Erythroblast (primary cell): ENCODE measurements around the gene CDH22.

Experiments
- GATA1 ChIP-seq: IDR thresholded peaks from 2 replicates; pipeline ENCODE4 v1.6.1; 2011; ENCODE audit warnings: low read depth, mild to moderate bottlenecking, control low read depth, low read length, moderate library complexity
- POLR2A ChIP-seq: IDR thresholded peaks from 2 replicates; pipeline ENCODE4 v1.6.1; 2011; ENCODE audit warnings: mild to moderate bottlenecking, low read length

DNA sequence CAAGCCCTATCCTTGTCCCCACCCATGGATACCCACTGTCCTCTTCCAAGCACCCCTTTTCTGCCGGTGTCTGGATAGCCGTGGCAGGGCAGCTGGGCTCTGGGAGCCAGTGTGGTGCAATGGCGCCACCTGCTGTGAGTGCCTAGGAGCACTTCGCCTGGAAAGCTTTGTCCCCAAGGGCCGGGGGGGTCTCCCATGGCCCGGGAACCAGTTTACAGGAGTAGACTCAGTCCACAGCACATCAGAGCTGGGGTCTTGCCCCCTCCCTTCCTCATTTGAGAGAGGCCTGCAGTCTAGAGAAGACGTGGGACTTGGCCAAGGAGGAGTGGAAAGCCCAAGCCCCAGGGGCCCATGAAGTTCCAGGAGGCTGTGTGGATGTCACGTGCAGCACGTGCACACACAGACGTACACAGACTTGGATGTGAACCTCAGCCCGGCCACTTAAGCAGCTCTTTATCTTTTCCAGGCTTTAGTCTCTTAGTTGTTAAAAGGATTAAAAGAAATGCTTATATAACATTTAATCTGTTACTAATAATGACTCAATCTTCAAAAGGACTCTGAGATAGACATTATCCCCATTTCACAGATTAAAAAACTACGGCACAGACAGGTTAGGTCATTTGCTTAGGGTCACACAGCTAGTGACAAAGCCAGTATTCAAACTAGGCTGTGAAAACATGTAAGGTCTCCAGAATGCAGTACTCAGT lies 40.9 kb upstream of the CDH22 start:
- TF ChIP-seq POLR2A (no peak), GATA1 (no peak)
